ENCODE measurements around the gene ATP2A3.

GRCh38 chr17:4009186-4009785 is 45.0 kb upstream of the ATP2A3 start:
- no peak for TF ChIP-seq POLR2A (IDR thresholded peaks at IDR 0.05)
- TF ChIP-seq CTCF (IDR thresholded peaks at IDR 0.05) = no peak

Data from body of pancreas (tissue), 4 donors.